Urinary bladder (tissue), 4 donors: ENCODE measurements around the gene GATAD2A. TPM values are rescaled to one million over a fixed set of nuclear protein-coding genes. Genes with fewer than 3 reads are reported as not detected.

Experiments
- DNase-seq: peaks from one replicate; pipeline ENCODE4 v3.0.0-alpha.2; 2015; ENCODE audit errors: extremely low spot score
- H3K27ac ChIP-seq: one replicate; pipeline ENCODE4 v1.5.1; 2013; ENCODE audit warnings: low read depth, mild to moderate bottlenecking, moderate library complexity
- H3K36me3 ChIP-seq: one replicate; pipeline ENCODE4 v1.6.1; 2013; ENCODE audit warnings: mild to moderate bottlenecking, moderate library complexity; ENCODE audit not compliant: insufficient read depth
- H3K4me1 ChIP-seq: one replicate; pipeline ENCODE4 v1.6.1; 2013; ENCODE audit warnings: mild to moderate bottlenecking, moderate library complexity; ENCODE audit not compliant: insufficient read depth
- H3K4me3 ChIP-seq: one replicate; pipeline ENCODE4 v1.5.1; 2013; ENCODE audit warnings: low read depth, low read length
- WGBS: extraction: QIAGEN DNeasy Blood & Tissue Kit; methylation state at CpG from one replicate; pipeline ENCODE4 v1.1.7; 2013; 5-methylcytosine and 5-hydroxymethylcytosine counted together
- polyA plus RNA-seq: library from polyadenylated mRNA; stranded (reverse); fragments of 200-250 nt; gene quantifications from one replicate; pipeline ENCODE4 v1.2.3, GENCODE V29; 2013
- total RNA-seq: library from RNA; depleted of rRNA; stranded (reverse); fragments of >200 nt; gene quantifications from one replicate; pipeline ENCODE4 v1.2.3, GENCODE V29; 2014
- donor health status: healthy with polysubstance abuse.
- donor health status: healthy.

The GATAD2A gene
- total and polyA plus RNA-seq, 2 donors: 15.8 to 22.9 TPM

- no peaks in the 10 kb centered on the region for H3K36me3 ChIP-seq
- H3K4me3 ChIP-seq: no peak overlapping the region
- DNase-seq: no peak
- H3K4me1 ChIP-seq: no peaks in the 10 kb centered on the region
- no peak overlapping the region for H3K27ac ChIP-seq
- WGBS: 89% methylated on average over 34 of the region's 34 CpGs
Measured at GRCh38 chr19:19535311-19536191, 130.1 kb downstream of the GATAD2A start.

DNA sequence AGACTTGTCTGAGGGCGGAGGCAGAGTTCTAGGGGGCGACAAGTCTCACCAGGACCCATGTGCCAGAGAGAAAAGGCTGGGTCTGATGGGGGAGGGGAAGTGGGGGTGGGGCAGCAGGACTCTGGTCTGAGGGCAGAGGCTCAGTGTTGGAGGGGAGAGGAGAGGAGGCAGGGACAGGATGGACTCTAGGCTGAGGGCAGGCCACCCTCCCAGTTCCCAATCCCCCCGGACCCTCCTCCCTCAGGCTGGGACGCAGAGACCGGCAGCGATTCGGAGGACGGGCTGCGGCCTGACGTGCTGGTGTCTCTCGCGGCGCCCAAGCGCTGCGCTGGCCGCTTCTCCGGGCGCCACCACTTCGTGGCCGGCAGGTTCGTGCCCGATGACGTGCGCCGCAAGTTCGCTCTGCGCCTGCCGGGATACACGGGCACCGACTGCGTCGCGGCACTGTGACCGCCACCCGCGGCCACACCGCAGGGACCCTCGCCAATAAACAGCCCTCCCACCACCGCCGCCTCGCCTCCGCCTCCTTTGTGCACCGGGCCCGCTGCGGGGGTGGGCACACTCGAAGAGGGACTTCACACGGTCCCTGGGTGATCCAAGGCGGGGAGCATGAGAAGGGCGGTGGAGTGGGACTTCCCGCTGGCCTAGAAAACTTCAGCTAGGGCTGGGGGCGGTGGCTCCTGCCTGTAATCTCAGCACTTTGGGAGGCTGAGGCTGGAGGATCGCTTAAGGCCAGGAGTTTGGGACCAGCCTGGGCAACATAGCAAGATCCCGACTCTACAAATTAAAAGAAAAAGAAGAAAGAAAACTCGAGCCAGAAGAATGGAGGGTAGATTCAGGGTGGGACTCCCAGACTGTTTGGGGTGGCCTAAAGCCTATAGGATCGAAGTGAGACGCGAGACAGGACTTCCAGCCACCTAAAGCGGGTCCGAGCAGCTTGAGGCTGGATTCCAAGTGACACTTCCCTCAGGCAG lies 131.9 kb downstream of the GATAD2A start:
- no peak for DNase-seq
- H3K27ac ChIP-seq: no peak overlapping the region
- 28% methylated on average over 59 of the region's 59 CpGs for WGBS
- H3K4me1 ChIP-seq: no peaks in the 10 kb centered on the region
- H3K4me3 ChIP-seq: no peak overlapping the region
- H3K36me3 ChIP-seq: no peaks in the 10 kb centered on the region

- Histone ChIP-seq H3K27ac (no peak within 1 kb of the TSS), H3K4me1 (no peaks in the 10 kb centered on the region), H3K36me3 (no peaks in the 10 kb centered on the region), H3K4me3 (peak within 1 kb of the TSS; percentile 27)
- DNase-seq: no peak
- WGBS: 2% methylated on average over 56 of the region's 56 CpGs
Measured at GRCh38 chr19:19538061-19538784, 132.7 kb downstream of the GATAD2A start, which contains the start of gene CILP2. Gene CILP2 (plus strand): TSS chr19:19538265. CDS start chr19:19538350, 85 bp downstream.

GRCh38 chr19:19538785-19539166 lies 133.3 kb downstream of the GATAD2A start:
- 25% methylated on average over 7 of the region's 7 CpGs for WGBS
- Histone ChIP-seq H3K36me3 (no peaks in the 10 kb centered on the region), H3K27ac (no peak overlapping the region), H3K4me3 (peak overlapping the region; percentile 27), H3K4me1 (no peaks in the 10 kb centered on the region)
- no peak for DNase-seq

- Histone ChIP-seq H3K4me3 (no peak overlapping the region), H3K4me1 (no peaks in the 10 kb centered on the region), H3K27ac (no peak overlapping the region), H3K36me3 (no peaks in the 10 kb centered on the region)
- WGBS: 40% methylated on average over 19 of the region's 19 CpGs
- DNase-seq: no peak
Measured at GRCh38 chr19:19539698-19540063, 134.2 kb downstream of the GATAD2A start.

DNA sequence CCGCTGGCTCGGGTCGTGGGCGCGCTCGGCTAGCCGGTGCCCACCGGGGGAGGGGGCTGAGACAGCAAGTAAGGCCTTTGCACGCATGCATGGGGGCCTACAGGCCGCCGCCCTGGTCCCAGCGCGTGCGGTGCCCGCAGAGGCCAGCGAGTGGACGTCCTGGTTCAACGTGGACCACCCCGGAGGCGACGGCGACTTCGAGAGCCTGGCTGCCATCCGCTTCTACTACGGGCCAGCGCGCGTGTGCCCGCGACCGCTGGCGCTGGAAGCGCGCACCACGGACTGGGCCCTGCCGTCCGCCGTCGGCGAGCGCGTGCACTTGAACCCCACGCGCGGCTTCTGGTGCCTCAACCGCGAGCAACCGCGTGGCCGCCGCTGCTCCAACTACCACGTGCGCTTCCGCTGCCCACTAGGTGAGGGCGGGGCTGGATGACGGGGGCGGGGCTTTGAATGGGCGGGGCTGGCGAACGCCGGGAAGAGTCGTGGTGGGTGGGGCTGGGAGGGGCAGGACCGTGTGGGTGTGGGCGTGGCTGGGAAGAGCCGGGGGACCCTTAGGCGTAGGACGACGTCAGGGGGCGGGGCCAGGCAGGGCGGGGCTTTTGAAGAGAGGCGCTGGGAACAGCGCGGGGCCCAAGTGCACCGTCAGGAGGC lies 134.7 kb downstream of the GATAD2A start:
- DNase-seq: no peak
- no peaks in the 10 kb centered on the region for H3K4me1 ChIP-seq
- H3K27ac ChIP-seq: no peak overlapping the region
- no peak overlapping the region for H3K4me3 ChIP-seq
- H3K36me3 ChIP-seq: no peaks in the 10 kb centered on the region
- WGBS: 8% methylated on average over 74 of the region's 74 CpGs

DNA sequence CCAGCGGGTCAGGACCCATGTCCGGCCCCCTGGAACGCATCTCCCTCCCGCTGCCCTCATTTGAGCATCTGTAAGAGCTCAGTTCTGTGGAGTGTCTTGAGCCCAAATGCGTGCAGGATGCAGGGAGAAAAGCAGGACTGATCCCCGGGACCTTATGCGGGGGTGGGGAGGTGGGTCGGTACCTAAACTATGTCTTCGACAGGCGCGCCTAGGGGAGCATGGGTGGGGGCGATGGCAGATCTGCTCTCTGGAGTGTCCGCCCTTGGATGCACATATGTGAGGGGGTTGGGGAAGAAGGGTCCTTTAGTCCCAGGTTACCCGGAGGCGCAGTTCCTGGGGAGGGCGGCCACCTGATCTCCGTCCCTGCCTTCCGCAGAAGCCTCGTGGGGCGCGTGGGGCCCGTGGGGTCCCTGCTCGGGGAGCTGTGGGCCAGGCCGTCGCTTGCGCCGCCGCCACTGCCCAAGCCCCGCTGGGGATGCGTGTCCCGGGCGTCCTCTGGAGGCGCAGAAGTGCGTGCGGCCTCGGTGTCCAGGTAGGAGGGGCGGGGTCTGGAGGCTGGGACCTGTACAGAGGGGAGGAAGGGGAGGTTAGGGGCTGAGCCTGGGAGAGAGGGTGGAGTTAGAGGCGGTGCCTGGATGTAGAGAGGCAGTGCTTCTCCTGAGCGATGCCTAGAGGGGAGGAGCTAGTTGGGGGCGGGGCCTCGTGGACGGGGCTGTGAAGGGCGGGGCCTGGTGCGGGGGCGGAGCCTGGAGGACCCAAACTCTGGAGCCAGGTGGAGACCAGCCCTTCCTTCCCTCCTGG lies 135.4 kb downstream of the GATAD2A start:
- H3K27ac ChIP-seq: no peak overlapping the region
- H3K4me3 ChIP-seq: no peak overlapping the region
- no peak for DNase-seq
- H3K4me1 ChIP-seq: no peaks in the 10 kb centered on the region
- 4% methylated on average over 45 of the region's 45 CpGs for WGBS
- H3K36me3 ChIP-seq: no peaks in the 10 kb centered on the region

DNA sequence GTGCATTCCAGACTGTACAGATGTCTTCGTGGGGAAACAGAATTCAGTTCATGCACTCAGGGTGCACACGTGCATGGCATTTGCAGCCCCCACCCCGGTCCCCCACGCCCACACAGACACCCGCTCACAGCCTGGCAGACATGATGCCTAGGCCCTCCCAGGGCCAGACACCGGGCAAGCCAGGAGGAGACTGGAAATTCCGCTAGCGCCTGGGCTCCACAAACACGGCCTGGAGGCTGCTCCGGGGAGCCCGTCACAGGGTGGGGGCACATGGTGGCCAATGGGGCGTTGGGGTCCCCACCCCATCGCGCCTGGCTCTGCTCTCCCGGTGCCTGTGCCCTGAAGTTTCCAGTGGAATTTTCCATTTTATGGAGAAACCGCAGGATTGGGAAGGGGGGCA lies 136.1 kb downstream of the GATAD2A start:
- Histone ChIP-seq H3K4me3 (no peak overlapping the region), H3K4me1 (no peaks in the 10 kb centered on the region), H3K36me3 (no peaks in the 10 kb centered on the region), H3K27ac (no peak overlapping the region)
- DNase-seq: no peak
- 77% methylated on average over 16 of the region's 16 CpGs for WGBS

DNA sequence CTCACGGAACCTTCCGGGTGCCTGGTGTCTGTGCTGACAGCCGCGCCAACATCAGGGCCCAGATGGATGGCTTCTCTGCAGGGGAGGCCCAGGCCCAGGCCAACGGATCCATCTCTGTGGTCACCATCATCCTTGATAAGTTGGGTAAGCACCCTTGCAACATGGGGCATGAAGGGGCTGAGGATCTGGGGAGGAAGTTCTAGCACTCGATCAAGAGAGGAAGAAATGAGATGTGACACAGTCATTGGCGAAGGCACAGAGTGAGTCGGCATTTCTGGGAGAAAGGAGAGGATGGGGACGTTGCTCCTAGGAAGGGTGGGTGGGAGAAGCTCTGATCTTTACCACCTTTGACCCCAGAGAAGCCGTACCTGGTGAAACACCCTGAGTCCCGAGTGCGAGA lies 137.0 kb downstream of the GATAD2A start:
- Histone ChIP-seq H3K4me1 (no peaks in the 10 kb centered on the region), H3K36me3 (no peaks in the 10 kb centered on the region), H3K4me3 (no peak overlapping the region), H3K27ac (no peak overlapping the region)
- 88% methylated on average over 12 of the region's 12 CpGs for WGBS
- no peak for DNase-seq

DNA sequence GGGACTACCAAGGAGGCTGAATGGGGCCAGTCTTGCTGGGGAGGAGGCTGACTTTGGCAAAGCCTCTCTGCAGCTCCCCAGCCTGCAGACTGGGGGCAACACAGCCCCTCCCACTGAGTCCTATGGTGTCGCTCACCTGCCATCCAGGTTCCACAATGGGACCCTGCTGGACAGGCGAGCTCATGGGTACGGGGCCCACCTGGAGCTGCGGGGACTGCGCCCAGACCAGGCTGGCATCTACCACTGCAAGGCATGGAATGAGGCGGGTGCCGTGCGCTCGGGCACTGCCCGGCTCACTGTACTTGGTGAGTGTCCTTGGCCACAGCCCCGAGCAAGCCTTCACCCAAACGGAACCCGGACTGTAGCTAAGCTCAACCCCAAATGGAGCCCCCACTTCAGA lies 137.6 kb downstream of the GATAD2A start:
- Histone ChIP-seq H3K36me3 (no peaks in the 10 kb centered on the region), H3K27ac (no peak overlapping the region), H3K4me3 (no peak overlapping the region), H3K4me1 (no peaks in the 10 kb centered on the region)
- DNase-seq: no peak
- WGBS: 95% methylated on average over 13 of the region's 13 CpGs

- Histone ChIP-seq H3K4me3 (no peak overlapping the region), H3K4me1 (no peaks in the 10 kb centered on the region), H3K27ac (no peak overlapping the region), H3K36me3 (no peaks in the 10 kb centered on the region)
- DNase-seq: no peak
- 89% methylated on average over 19 of the region's 19 CpGs for WGBS
Measured at GRCh38 chr19:19543640-19544039, 138.2 kb downstream of the GATAD2A start.

DNA sequence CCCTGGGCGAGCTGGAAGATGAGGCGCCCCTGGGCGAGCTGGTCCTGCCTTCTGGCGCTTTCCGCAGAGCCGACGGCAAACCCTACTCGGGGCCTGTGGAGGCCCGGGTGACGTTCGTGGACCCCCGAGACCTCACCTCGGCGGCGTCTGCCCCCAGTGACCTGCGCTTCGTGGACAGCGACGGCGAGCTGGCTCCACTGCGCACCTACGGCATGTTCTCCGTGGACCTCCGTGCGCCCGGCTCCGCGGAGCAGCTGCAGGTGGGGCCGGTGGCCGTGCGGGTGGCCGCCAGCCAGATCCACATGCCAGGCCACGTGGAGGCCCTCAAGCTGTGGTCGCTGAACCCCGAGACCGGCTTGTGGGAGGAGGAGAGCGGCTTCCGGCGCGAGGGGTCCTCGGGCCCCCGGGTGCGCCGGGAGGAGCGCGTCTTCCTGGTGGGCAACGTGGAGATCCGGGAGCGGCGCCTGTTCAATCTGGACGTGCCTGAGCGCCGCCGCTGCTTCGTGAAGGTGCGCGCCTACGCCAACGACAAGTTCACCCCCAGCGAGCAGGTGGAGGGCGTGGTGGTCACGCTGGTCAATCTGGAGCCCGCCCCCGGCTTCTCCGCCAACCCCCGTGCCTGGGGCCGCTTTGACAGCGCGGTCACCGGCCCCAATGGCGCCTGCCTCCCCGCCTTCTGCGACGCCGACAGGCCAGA lies 138.9 kb downstream of the GATAD2A start:
- DNase-seq: no peak
- Histone ChIP-seq H3K27ac (no peak overlapping the region), H3K4me3 (no peak overlapping the region), H3K4me1 (no peaks in the 10 kb centered on the region), H3K36me3 (no peaks in the 10 kb centered on the region)
- 93% methylated on average over 75 of the region's 75 CpGs for WGBS
